Sigmoid colon (tissue), 3 donors: Measurements from ENCODE around the gene ARSJ.

ENCODE experiments used
- CTCF ChIP-seq, 4 experiments: fragments of 450-650 bp in 3 of 4; fragments of 200-600 bp in 1 of 4; IDR thresholded peaks; one replicate each; pipeline ENCODE4 v1.5.1; 2016 to 2019; ENCODE audit warnings: antibody characterized with exemption in 4 of 4, mild to moderate bottlenecking in 3 of 4, moderate library complexity in 2 of 4
- POLR2A ChIP-seq, 2 donors: fragments of 450-650 bp; IDR thresholded peaks; one replicate each; pipeline ENCODE4 v1.6.1; 2016; ENCODE audit warnings: antibody characterized with exemption in 2 of 2, mild to moderate bottlenecking in 2 of 2, moderate library complexity in 2 of 2

- TF ChIP-seq CTCF (IDR thresholded peaks at IDR 0.05) (no peak), POLR2A (IDR thresholded peaks at IDR 0.05) (no peak)
Measured at GRCh38 chr4:113905301-113905700, 74.1 kb downstream of the ARSJ start.
